ENCODE results near the gene CCDC71.

DNA sequence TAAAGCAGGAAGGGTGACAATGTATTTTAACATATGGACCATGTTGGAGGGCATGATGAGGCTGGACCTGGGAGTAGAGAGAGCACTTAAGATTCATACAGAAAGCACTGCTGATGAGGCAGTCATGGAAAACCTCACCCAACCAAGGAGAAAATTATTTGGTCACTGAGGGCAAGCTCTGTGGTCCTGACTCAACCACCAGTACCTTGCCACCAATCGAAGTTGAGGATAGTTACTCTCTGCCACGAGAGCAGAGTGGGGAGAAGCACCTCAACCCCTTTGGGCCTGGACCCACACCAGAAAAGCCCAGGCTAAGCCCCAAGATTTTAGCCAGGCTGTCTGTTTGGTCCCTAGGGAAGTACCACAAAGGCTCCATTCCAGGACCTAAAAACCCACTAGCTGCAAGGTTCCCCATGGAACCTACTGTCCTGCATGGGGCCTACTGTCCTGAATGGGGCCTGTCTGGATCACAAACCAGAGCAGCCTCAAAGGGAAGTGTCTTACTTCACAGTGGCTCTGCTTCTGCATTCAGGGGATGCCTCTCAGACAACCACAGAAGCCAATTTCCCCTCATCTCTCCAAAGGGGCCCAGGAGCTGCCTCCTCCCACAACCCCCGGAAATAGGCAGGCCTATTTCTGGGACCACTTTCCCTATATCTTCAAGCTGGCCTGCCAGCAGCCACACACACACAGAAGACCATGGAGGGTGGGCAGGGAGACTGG, 4.2 kb downstream of the CCDC71 start:
- TF ChIP-seq, protein P1, sequence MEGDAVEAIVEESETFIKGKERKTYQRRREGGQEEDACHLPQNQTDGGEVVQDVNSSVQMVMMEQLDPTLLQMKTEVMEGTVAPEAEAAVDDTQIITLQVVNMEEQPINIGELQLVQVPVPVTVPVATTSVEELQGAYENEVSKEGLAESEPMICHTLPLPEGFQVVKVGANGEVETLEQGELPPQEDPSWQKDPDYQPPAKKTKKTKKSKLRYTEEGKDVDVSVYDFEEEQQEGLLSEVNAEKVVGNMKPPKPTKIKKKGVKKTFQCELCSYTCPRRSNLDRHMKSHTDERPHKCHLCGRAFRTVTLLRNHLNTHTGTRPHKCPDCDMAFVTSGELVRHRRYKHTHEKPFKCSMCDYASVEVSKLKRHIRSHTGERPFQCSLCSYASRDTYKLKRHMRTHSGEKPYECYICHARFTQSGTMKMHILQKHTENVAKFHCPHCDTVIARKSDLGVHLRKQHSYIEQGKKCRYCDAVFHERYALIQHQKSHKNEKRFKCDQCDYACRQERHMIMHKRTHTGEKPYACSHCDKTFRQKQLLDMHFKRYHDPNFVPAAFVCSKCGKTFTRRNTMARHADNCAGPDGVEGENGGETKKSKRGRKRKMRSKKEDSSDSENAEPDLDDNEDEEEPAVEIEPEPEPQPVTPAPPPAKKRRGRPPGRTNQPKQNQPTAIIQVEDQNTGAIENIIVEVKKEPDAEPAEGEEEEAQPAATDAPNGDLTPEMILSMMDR (IDR thresholded peaks at IDR 0.05): no peak
- TF ChIP-seq ZFX (IDR thresholded peaks at IDR 0.05; ENCODE audit: borderline replicate concordance): no peak

Measured in 22Rv1 (cell line).